ENCODE measurements around the gene SUMO3.

Gene SUMO3

GRCh38 chr21:44823179-44823660, 5.4 kb upstream of the SUMO3 start:
- Histone ChIP-seq H3K36me3 (ENCODE audit: control insufficient read depth, low read length) (no peaks in the 10 kb centered on the region), H3K79me2 (ENCODE audit: control insufficient read depth, low read length) (no peaks in the 10 kb centered on the region), H3K9me3 (ENCODE audit: control insufficient read depth, insufficient read depth, low read length) (peaks cover 19% of the 10 kb centered on the region), H3K4me1 (ENCODE audit: control insufficient read depth, low read length) (peaks cover 7% of the 10 kb centered on the region), H3K4me2 (ENCODE audit: low read length) (no peak overlapping the region), H3K27ac (ENCODE audit: low read depth, low read length) (no peak overlapping the region), H3F3A (ENCODE audit: control insufficient read depth, insufficient read depth) (no peaks in the 10 kb centered on the region), H3K9me2 (replicated peaks; ENCODE audit: control insufficient read depth, low read length) (no peaks in the 10 kb centered on the region), H3K27me3 (ENCODE audit: control insufficient read depth, low read length) (no peaks in the 10 kb centered on the region; the same call in 1 of the 2 replicates), H3K4me3 (ENCODE audit: low read length) (no peak overlapping the region), H4K20me1 (ENCODE audit: control insufficient read depth, insufficient read depth, low read depth, low read length) (no peaks in the 10 kb centered on the region)
- TF ChIP-seq EZH2phosphoT487 (IDR thresholded peaks at IDR 0.05; ENCODE audit: borderline replicate concordance, low read length): no peak
- no peak for TF ChIP-seq CTCF (IDR thresholded peaks at IDR 0.05; ENCODE audit: low read depth, low read length, poor library complexity, severe bottlenecking)

- Histone ChIP-seq H3K9me2 (replicated peaks; ENCODE audit: control insufficient read depth, low read length) (no peaks in the 10 kb centered on the region), H3K27me3 (ENCODE audit: control insufficient read depth, low read length) (no peaks in the 10 kb centered on the region; the same call in 1 of the 2 replicates), H3K4me3 (ENCODE audit: low read length) (no peak overlapping the region), H3K27ac (ENCODE audit: low read depth, low read length) (no peak overlapping the region), H3K36me3 (ENCODE audit: control insufficient read depth, low read length) (no peaks in the 10 kb centered on the region), H3K4me1 (ENCODE audit: control insufficient read depth, low read length) (peaks cover 7% of the 10 kb centered on the region), H4K20me1 (ENCODE audit: control insufficient read depth, insufficient read depth, low read depth, low read length) (no peaks in the 10 kb centered on the region), H3K79me2 (ENCODE audit: control insufficient read depth, low read length) (no peaks in the 10 kb centered on the region), H3F3A (ENCODE audit: control insufficient read depth, insufficient read depth) (no peaks in the 10 kb centered on the region), H3K9me3 (ENCODE audit: control insufficient read depth, insufficient read depth, low read length) (peaks cover 19% of the 10 kb centered on the region), H3K4me2 (ENCODE audit: low read length) (no peak overlapping the region)
- TF ChIP-seq CTCF (IDR thresholded peaks at IDR 0.05; ENCODE audit: low read depth, low read length, poor library complexity, severe bottlenecking) (no peak), EZH2phosphoT487 (IDR thresholded peaks at IDR 0.05; ENCODE audit: borderline replicate concordance, low read length) (no peak)
These were observed 4.8 kb upstream of the SUMO3 start for GRCh38 chr21:44822484-44823178.

GRCh38 chr21:44820851-44821250, 3.0 kb upstream of the SUMO3 start:
- Histone ChIP-seq H4K20me1 (ENCODE audit: control insufficient read depth, insufficient read depth, low read depth, low read length) (peaks cover 12% of the 10 kb centered on the region; the same call in 1 of the 2 replicates), H3K4me1 (ENCODE audit: control insufficient read depth, low read length) (peaks cover 12% of the 10 kb centered on the region), H3F3A (ENCODE audit: control insufficient read depth, insufficient read depth) (no peaks in the 10 kb centered on the region), H3K36me3 (ENCODE audit: control insufficient read depth, low read length) (no peaks in the 10 kb centered on the region), H3K9me3 (ENCODE audit: control insufficient read depth, insufficient read depth, low read length) (peaks cover 16% of the 10 kb centered on the region; the same call in 1 of the 2 replicates), H3K4me3 (ENCODE audit: low read length) (no peak overlapping the region), H3K4me2 (ENCODE audit: low read length) (no peak overlapping the region), H3K27ac (ENCODE audit: low read depth, low read length) (no peak overlapping the region), H3K27me3 (ENCODE audit: control insufficient read depth, low read length) (no peaks in the 10 kb centered on the region; the same call in 1 of the 2 replicates), H3K79me2 (ENCODE audit: control insufficient read depth, low read length) (peaks cover 17% of the 10 kb centered on the region), H3K9me2 (replicated peaks; ENCODE audit: control insufficient read depth, low read length) (no peaks in the 10 kb centered on the region)
- TF ChIP-seq CTCF (IDR thresholded peaks at IDR 0.05; ENCODE audit: low read depth, low read length, poor library complexity, severe bottlenecking): no peak
- no peak for TF ChIP-seq EZH2phosphoT487 (IDR thresholded peaks at IDR 0.05; ENCODE audit: borderline replicate concordance, low read length)

All from DOHH2 (cell line).